Testis (tissue), 2 donors: ENCODE measurements around the gene TMEM19.

Experiments
- CTCF ChIP-seq, 3 experiments: fragments of 450-650 bp in 2 of 3; fragments of 200-600 bp in 1 of 3; sonication (generic) in 1 of 3; IDR thresholded peaks; one replicate each; pipeline ENCODE4 v1.5.1; 2016 to 2019; ENCODE audit warnings: antibody characterized with exemption in 3 of 3, mild to moderate bottlenecking in 2 of 3, moderate library complexity in 1 of 3
- POLR2A ChIP-seq: fragments of 450-650 bp; IDR thresholded peaks from one replicate; pipeline ENCODE4 v1.6.1; 2017; ENCODE audit warnings: antibody characterized with exemption, mild to moderate bottlenecking, moderate library complexity

GRCh38 chr12:71636704-71637115 lies 49.2 kb upstream of the TMEM19 start:
- TF ChIP-seq CTCF (IDR thresholded peaks at IDR 0.05) = peak in 2 of 3 experiments; percentile 45 to 56
- no peak for TF ChIP-seq POLR2A
